A549 treated with CpdA at 1 μM for 4 hours (cell line): Measurements from ENCODE around the gene RAP1GAP2. TPM values are rescaled to one million over a fixed set of nuclear protein-coding genes. Genes with fewer than 3 reads are reported as not detected.

Source experiments
- total RNA-seq: library from RNA; stranded (reverse); fragments of 200-300 nt; extraction: Qiagen RNA extraction; gene quantifications from 5 replicates; pipeline ENCODE4 v1.2.3, GENCODE V29; 2022; ENCODE audit warnings: low read depth

RAP1GAP2 gene
- 12.7 to 19.2 TPM (median 17.3 TPM) in 5 replicates for total RNA-seq

GRCh38 chr17:2796164-2797125 is at the start of gene RAP1GAP2:
TSS of gene RAP1GAP2 (plus strand) at chr17:2796438. CDS start at chr17:2796528, 90 bp downstream.

GRCh38 chr17:2749058-2749783 is 47.0 kb upstream of the RAP1GAP2 start, which contains the start of gene CCDC92B:
TSS of gene CCDC92B (minus strand) at chr17:2749652. CDS start at chr17:2735145, 14,507 bp downstream.

GRCh38 chr17:3063507-3063906 is 267.3 kb downstream of the RAP1GAP2 start, which contains the start of gene OR1D5:
TSS of gene OR1D5 (minus strand) at chr17:3063607. CDS start at chr17:3063607, 0 bp downstream.

Other genes with a start within 250 kb of the RAP1GAP2 start
- gene PAFAH1B1, start 202.8 kb upstream of the RAP1GAP2 start, total RNA-seq: 172 to 202 TPM (median 182 TPM) in 5 replicates
- 93.9 to 123 TPM (median 111 TPM) in 5 replicates for gene CLUH, start 84.7 kb upstream of the RAP1GAP2 start, total RNA-seq
- 0.13 to 0.21 TPM (median 0.15 TPM) in 5 replicates for gene CCDC92B, start 46.8 kb upstream of the RAP1GAP2 start, total RNA-seq